ENCODE measurements around the gene OR4D2. TPM values are rescaled to one million over a fixed set of nuclear protein-coding genes. Genes with fewer than 3 reads are reported as not detected.

OR4D2 gene
- total RNA-seq, 1 donor from 2014 or later = not detected

DNA sequence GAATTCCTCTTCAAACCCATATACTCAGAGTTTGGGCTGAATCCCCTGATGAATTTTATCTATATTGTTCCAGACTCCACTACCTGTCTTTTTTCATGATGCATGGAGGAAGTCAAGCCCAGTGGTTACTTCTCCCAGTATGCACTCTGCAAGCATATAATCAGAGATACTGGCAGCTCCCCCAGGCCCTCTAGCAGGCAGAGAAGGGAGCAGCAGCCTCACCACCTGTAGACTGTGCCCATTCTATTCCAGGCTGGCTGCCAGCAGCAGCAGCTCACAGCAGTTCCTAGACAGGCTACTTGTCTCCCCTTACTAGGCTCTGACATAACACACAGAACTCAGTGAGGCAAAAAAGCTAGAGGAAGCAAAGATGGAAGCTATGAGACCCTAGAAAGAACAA lies 48.9 kb downstream of the OR4D2 start:
- Histone ChIP-seq H3K36me3 (peaks cover 39% of the 10 kb centered on the region), H3K4me1 (peaks cover 9% of the 10 kb centered on the region), H3K27ac (no peak overlapping the region), H3K27me3 (no peaks in the 10 kb centered on the region), H3K9me3 (no peaks in the 10 kb centered on the region), H3K4me3 (no peak overlapping the region)
- intact Hi-C loops (cut with DNase I) = no loop called here
- TF ChIP-seq, protein P1, sequence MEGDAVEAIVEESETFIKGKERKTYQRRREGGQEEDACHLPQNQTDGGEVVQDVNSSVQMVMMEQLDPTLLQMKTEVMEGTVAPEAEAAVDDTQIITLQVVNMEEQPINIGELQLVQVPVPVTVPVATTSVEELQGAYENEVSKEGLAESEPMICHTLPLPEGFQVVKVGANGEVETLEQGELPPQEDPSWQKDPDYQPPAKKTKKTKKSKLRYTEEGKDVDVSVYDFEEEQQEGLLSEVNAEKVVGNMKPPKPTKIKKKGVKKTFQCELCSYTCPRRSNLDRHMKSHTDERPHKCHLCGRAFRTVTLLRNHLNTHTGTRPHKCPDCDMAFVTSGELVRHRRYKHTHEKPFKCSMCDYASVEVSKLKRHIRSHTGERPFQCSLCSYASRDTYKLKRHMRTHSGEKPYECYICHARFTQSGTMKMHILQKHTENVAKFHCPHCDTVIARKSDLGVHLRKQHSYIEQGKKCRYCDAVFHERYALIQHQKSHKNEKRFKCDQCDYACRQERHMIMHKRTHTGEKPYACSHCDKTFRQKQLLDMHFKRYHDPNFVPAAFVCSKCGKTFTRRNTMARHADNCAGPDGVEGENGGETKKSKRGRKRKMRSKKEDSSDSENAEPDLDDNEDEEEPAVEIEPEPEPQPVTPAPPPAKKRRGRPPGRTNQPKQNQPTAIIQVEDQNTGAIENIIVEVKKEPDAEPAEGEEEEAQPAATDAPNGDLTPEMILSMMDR (IDR thresholded peaks at IDR 0.05) = no peak
- ATAC-seq (no peak), DNase-seq (no peak)

DNA sequence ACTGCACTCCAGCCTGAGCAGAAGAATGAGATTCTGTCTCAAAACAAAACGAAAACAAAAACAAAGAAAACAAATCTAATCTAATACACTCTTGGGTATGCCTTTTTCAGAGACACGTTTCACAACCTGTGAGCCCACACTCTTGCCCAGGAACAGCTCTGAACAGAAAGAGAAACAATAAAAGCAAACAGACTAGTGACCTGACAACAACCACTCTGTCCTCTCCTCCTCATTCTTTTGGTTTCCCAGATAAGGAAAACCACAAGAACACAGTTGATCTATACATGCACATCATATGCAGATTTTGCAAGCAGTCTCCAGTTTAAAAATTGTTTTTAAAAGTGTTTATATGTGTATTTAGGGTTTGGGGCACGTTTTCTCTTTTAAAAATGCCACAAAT lies 51.0 kb downstream of the OR4D2 start:
- TF ChIP-seq, protein P1 (IDR thresholded peaks at IDR 0.05) = no peak
- DNase-seq (no peak), ATAC-seq (no peak)
- no peaks in the 10 kb centered on the region for H3K9me3 ChIP-seq
- H3K27me3 ChIP-seq = no peaks in the 10 kb centered on the region
- peaks cover 28% of the 10 kb centered on the region for H3K36me3 ChIP-seq
- intact Hi-C loops (cut with DNase I) = no loop called here
- peaks cover 9% of the 10 kb centered on the region for H3K4me1 ChIP-seq
- no peak overlapping the region for H3K4me3 ChIP-seq
- H3K27ac ChIP-seq = no peak overlapping the region

DNA sequence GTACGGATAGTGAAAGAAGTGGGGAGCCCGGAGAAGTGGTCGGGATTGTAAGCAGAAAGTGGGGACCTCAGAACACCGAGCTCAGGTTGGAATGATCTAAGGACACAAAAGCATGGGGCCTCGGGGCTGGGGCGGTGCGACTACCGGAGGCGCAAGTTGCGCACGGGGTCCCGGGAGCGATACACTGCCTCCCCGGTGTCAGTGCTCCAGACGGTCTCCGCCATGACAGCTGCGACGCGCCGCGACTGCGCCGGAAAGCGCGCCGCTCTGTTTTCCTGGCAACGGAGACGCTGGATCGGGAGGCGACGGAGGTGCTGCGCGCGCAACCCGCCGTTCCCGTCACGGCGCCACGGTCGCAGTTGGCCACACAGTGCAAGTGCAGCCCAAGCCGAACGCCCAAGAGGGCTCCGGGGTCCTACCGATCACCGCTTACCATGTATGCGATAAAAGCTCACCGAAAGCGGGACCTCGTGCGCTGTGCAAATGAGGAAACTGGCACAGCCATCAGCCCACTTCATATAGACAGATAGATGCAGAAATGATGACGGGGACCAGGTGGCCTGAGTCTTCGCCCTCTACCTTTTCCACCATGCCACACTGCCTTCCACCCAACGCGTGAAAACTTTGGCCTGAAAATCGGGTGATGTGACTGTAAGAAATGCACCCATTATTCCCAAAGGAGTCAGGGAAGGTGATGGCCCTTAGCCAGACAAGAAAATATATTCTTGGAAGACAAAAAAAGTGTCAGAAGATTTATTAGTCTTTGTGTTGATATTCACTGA lies 52.4 kb downstream of the OR4D2 start, which contains the start of gene MKS1:
Gene MKS1, minus strand, starts transcription at position 249 of the 782 bp plus-strand sequence. Its CDS starts 25 bp downstream, at position 224.
- TF ChIP-seq, protein P1 (IDR thresholded peaks at IDR 0.05) = peak; percentile 83
- DNase-seq = peak; percentile 98
- peak; percentile 99 for ATAC-seq
- intact Hi-C loops (cut with DNase I) = no loop called here
- Histone ChIP-seq H3K4me3 (peak within 1 kb of the TSS; percentile 80), H3K27ac (peak within 1 kb of the TSS; percentile 87), H3K36me3 (peaks cover 13% of the 10 kb centered on the region), H3K4me1 (peaks cover 9% of the 10 kb centered on the region), H3K27me3 (no peaks in the 10 kb centered on the region), H3K9me3 (no peaks in the 10 kb centered on the region)

GRCh38 chr17:58219789-58220183 lies 53.0 kb downstream of the OR4D2 start:
- peak overlapping the region; percentile 87 for H3K27ac ChIP-seq
- DNase-seq (no peak), ATAC-seq (no peak)

More at GRCh38 chr17:58219789-58220183, 53.0 kb downstream of the OR4D2 start:
- TF ChIP-seq, protein P1 (IDR thresholded peaks at IDR 0.05) = no peak
- intact Hi-C loops (cut with DNase I) = no loop called here
- H3K36me3 ChIP-seq = peaks cover 7% of the 10 kb centered on the region
- H3K4me3 ChIP-seq = peak overlapping the region; percentile 80
- H3K9me3 ChIP-seq = no peaks in the 10 kb centered on the region
- no peaks in the 10 kb centered on the region for H3K27me3 ChIP-seq
- peaks cover 9% of the 10 kb centered on the region for H3K4me1 ChIP-seq

Other genes with a start within 250 kb of the OR4D2 start
- 41.9 TPM for gene CUEDC1, start 211.6 kb upstream of the OR4D2 start, total RNA-seq
- gene VEZF1, start 178.7 kb upstream of the OR4D2 start, total RNA-seq = 77.1 TPM
- 153 TPM for gene SRSF1, start 159.7 kb upstream of the OR4D2 start, total RNA-seq
- 37.8 TPM for gene DYNLL2, start 83.6 kb upstream of the OR4D2 start, total RNA-seq
- not detected for gene OR4D1, start 18.6 kb upstream of the OR4D2 start, total RNA-seq
- not detected for gene EPX, start 25.7 kb downstream of the OR4D2 start, total RNA-seq
- gene MKS1, start 52.3 kb downstream of the OR4D2 start, total RNA-seq = 15.9 TPM
- not detected for gene LPO, start 71.6 kb downstream of the OR4D2 start, total RNA-seq
- gene MPO, start 114.0 kb downstream of the OR4D2 start, total RNA-seq = 0.35 TPM
- gene TSPOAP1, start 161.8 kb downstream of the OR4D2 start, total RNA-seq = 21.0 TPM
- gene SUPT4H1, start 185.2 kb downstream of the OR4D2 start, total RNA-seq = 82.4 TPM

Measured in upper lobe of right lung (tissue), 1 donor.